Fibroblast of the aortic adventitia (primary cell): ENCODE data around the gene SLC4A11. TPM values are rescaled to one million over a fixed set of nuclear protein-coding genes. Genes with fewer than 3 reads are reported as not detected.
"Not testable (repeated sequence)": the region's sequence is repeated elsewhere in the genome, so short reads cannot be mapped to it uniquely, and the experiment has no call there.

Experiments used
- DNase-seq: peaks from one replicate; pipeline ENCODE4 v3.0.0-alpha.2; 2010; ENCODE audit warnings: low read depth
- H3K4me3 ChIP-seq: 2 replicates; pipeline ENCODE4 v1.5.1; 2011; ENCODE audit warnings: low read depth, mild to moderate bottlenecking, control low read depth, low read length, moderate library complexity
- CTCF ChIP-seq: IDR thresholded peaks from 2 replicates; pipeline ENCODE4 v1.5.1; 2011; ENCODE audit warnings: mild to moderate bottlenecking, low read length, control low read depth, inconsistent platforms; ENCODE audit not compliant: insufficient read depth
- total RNA-seq: library from RNA; depleted of rRNA; stranded (reverse); fragments of >200 nt; gene quantifications from 2 replicates; pipeline ENCODE4 v1.2.3, GENCODE V29; 2012; ENCODE audit warnings: low replicate concordance

Gene SLC4A11
- total RNA-seq, 1 donor = 0.63 TPM

DNA sequence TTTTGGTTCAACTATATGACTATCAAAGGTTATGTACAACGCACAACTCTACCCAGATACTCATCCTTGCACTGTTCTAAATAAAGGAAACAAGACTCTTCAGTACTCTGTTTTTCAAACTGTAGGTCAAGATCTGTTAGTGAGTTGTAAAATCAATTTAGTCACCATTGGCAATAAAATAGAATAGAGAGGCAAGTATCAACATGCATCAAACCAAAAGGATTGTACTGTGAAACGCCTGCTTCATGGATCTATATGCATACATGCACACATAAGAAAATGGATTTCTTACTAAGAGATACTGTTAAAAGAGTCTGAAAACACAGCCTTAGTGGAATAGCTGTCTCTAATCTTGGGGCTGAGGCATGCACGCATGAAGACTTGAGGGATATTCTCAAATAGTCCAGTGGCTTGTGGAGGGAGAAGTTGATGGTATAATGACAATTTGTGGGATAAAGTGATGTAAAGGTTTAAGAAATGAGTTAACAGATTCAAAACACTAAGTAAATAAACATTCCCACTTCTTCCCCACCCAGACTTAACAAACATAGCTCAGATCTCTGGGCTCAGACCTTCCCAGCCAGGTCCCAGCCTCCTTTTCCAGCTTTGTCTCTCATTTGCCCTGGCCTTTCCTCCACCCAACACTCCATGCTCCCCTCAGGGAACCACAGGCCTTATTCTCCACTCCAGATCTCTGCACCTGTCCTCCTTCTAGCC is 54.9 kb downstream of the SLC4A11 start:
- no peak overlapping the region for H3K4me3 ChIP-seq
- TF ChIP-seq CTCF = no peak
- DNase-seq = no peak

DNA sequence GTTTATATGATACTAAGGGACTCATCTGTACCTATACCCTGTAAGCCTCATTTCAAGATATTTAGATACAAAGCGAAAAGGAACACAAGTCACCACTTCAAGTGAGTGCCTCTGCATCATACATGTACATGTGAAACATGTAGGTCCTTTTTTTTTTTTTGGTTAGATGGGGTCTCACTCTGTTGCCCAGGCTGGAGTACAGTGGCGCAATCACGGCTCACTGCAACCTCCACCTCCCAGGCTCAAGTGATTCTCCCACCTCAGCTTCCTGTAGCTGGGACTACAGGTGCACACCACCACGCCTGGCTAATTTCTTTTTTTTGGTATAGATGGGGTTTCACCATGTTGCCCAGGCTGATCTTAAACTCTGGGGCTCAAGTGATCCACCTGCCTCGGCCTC is 56.6 kb downstream of the SLC4A11 start:
- not testable (repeated sequence) for H3K4me3 ChIP-seq

DNA sequence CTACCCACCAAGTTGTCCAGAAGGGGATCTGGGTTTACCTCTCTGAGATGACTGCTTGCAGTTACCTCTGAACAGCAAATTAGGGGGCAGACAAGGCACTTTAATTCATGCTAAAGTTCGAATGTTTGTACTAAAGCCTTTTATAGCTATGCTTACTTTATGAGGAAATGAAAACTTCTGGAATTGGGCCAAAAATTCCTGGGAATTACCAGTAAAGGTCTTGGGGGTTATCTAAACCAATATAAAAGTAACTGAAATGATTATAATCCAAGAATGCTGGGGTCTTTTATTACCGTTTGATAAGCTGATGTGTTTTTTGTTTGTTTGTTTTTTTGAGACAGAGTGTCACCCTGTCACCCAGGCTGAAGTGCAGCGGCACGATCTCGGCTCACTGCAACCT is 57.7 kb downstream of the SLC4A11 start:
- DNase-seq = peak; percentile 6
- no peak overlapping the region for H3K4me3 ChIP-seq
- no peak for TF ChIP-seq CTCF

More for the DNA sequence above, 56.6 kb downstream of the SLC4A11 start:
- DNase-seq = not testable (repeated sequence)

DNA sequence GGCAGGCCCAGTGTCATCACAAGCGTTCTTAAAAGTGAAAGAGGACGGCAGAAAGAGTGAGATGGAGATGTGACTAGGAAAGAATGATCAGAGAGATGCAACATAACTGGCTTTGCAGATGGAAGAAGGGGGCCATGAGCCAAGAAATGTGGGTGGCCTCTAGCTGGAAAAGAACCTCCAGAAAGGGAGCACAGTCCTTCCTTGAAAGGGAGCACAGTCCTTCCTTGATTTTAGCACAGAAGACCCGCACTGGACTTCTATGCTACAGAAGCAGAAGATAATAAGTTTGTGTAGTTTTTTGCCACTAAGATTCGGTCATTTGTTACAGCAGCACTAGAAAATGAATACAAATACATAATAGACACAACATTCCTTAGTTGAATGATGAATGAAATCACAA is 58.7 kb downstream of the SLC4A11 start:
- H3K4me3 ChIP-seq = no peak overlapping the region
- TF ChIP-seq CTCF = no peak
- DNase-seq = no peak

- DNase-seq = no peak
- H3K4me3 ChIP-seq = no peak overlapping the region
- TF ChIP-seq CTCF = no peak
These were observed 61.1 kb downstream of the SLC4A11 start for GRCh38 chr20:3177746-3178485.

Other genes starting within 250 kb of the SLC4A11 start
- not detected in 2 replicates for gene GNRH2, start 195.6 kb downstream of the SLC4A11 start, total RNA-seq
- gene MRPS26, start 193.1 kb downstream of the SLC4A11 start, total RNA-seq = 19.1 and 52.3 TPM in 2 replicates
- gene OXT, start 167.6 kb downstream of the SLC4A11 start, total RNA-seq = not detected in 2 replicates
- gene AVP, start 154.5 kb downstream of the SLC4A11 start, total RNA-seq = not detected in 2 replicates
- 6.5 and 11.8 TPM in 2 replicates for gene FASTKD5, start 79.3 kb downstream of the SLC4A11 start, total RNA-seq
- gene UBOX5, start 79.3 kb downstream of the SLC4A11 start, total RNA-seq = 0.82 and 4.4 TPM in 2 replicates
- 3.6 and 11.6 TPM in 2 replicates for gene LZTS3, start 65.6 kb downstream of the SLC4A11 start, total RNA-seq
- 24.9 and 64.0 TPM in 2 replicates for gene DDRGK1, start 34.5 kb downstream of the SLC4A11 start, total RNA-seq
- gene ITPA, start 29.7 kb downstream of the SLC4A11 start, total RNA-seq = 26.2 and 36.2 TPM in 2 replicates
- 9.6 and 13.3 TPM in 2 replicates for gene DNAAF9, start 168.5 kb upstream of the SLC4A11 start, total RNA-seq
- 27.1 and 35.2 TPM in 2 replicates for gene ATRN, start 231.8 kb upstream of the SLC4A11 start, total RNA-seq